ENCODE results near the gene NR4A2. TPM values are rescaled to one million over a fixed set of nuclear protein-coding genes. Genes with fewer than 3 reads are reported as not detected.

The NR4A2 gene
- total RNA-seq, 1 donor from 2014 or later, result 4.0 TPM

DNA sequence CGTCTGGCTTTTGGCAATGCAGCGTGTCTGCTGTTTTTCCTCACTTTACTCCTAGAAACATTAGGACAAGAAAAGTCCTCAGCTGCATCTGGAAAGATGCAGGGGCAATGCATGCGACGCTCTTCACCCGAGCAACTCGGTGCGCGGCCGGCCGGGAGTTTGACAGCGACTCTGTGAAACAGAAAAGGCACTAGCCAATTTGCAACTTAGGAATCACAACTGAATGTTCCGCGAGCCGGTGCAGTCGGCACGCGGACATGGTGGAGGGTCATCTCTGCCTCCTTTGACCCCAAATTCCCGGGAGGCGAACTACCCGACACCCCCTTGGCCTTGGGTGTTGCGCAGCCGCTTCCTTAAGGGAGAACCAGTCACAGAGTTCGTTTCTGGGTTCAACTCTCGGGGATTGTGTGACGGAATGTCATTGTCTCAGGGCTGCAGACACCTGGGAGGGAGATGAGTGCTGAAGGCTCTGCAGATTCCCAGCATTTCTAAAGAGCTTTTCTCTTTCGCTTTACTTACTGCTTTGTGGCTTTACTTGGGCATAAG is 9.8 kb downstream of the NR4A2 start:
- intact Hi-C loops (cut with DNase I), result no loop called here
- Histone ChIP-seq H3K4me3 (peak overlapping the region; percentile 55), H3K27ac (no peak overlapping the region), H3K27me3 (ENCODE audit: low read depth) (peaks cover 47% of the 10 kb centered on the region), H3K9me3 (no peaks in the 10 kb centered on the region), H3K36me3 (peaks cover 13% of the 10 kb centered on the region), H3K4me1 (peaks cover 35% of the 10 kb centered on the region)
- ATAC-seq (no peak), DNase-seq (no peak)
- TF ChIP-seq, protein P1, sequence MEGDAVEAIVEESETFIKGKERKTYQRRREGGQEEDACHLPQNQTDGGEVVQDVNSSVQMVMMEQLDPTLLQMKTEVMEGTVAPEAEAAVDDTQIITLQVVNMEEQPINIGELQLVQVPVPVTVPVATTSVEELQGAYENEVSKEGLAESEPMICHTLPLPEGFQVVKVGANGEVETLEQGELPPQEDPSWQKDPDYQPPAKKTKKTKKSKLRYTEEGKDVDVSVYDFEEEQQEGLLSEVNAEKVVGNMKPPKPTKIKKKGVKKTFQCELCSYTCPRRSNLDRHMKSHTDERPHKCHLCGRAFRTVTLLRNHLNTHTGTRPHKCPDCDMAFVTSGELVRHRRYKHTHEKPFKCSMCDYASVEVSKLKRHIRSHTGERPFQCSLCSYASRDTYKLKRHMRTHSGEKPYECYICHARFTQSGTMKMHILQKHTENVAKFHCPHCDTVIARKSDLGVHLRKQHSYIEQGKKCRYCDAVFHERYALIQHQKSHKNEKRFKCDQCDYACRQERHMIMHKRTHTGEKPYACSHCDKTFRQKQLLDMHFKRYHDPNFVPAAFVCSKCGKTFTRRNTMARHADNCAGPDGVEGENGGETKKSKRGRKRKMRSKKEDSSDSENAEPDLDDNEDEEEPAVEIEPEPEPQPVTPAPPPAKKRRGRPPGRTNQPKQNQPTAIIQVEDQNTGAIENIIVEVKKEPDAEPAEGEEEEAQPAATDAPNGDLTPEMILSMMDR (IDR thresholded peaks at IDR 0.05), result no peak

DNA sequence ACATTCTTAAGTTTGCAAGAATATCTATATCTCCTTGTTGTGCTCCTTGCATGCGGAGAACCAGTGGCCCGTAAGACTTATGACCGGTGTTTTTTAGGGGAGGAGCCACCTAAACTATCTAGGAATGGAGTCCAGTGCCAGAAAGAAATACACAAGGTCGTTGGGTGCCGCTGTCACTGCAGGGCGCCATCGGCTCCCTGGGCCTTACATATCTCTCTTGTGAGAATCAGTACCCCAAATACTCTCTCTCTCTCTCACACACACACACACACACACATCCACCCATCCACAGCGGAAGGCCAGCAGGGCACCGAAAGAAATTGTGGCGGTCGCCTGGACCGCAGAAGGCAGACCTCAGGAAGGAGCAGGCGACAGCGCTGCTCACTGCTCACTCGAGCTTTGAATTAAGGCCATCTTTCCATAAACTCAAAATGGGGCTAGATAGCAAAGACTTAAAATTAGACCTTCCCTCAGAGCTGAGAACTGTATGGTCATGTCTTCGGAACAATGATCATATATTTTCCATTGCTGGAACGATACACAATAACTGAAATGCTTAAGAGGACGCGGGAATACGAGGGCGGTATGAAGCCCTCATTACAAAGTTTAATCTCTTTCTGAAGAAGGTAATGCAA is 10.4 kb downstream of the NR4A2 start:
- Histone ChIP-seq H3K4me3 (peak overlapping the region; percentile 55), H3K27ac (no peak overlapping the region), H3K4me1 (peaks cover 35% of the 10 kb centered on the region), H3K27me3 (ENCODE audit: low read depth) (peaks cover 45% of the 10 kb centered on the region), H3K9me3 (no peaks in the 10 kb centered on the region), H3K36me3 (peaks cover 13% of the 10 kb centered on the region)
- TF ChIP-seq, protein P1 (IDR thresholded peaks at IDR 0.05), result no peak
- intact Hi-C loops (cut with DNase I), result no loop called here
- ATAC-seq (no peak), DNase-seq (no peak)

DNA sequence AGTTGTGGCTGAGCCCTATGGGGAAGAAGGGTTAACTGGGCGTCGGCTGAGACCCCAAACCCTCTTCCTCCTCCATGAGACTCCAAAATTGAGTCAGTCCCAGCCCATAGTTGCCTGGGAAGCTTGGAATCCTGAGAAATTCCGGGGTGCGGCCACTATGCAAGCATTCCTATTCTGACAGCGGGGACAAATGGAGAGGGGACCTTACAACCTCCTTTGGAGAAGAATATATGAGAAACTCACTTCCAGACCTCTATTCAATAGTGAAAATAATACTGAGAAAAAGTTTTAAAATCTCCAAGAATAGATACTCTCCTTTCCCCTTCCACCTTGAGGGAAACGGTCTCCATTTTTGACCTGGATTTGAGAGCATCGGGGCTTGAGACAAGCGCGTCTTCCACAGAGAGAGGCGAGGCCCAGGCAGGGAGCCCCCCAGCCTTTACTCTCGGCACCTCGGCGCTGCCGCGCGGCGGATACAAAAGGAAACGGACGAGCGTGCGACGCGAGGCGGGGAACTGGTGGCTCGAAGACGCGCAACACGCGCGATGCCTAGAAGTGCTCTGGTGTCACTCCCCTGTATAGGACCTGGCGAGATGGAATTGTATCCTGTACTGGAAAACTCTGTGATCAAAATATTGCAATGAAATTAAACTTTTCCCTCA is 11.1 kb downstream of the NR4A2 start:
- Histone ChIP-seq H3K4me3 (peak overlapping the region; percentile 55), H3K9me3 (no peaks in the 10 kb centered on the region), H3K27ac (peak overlapping the region; percentile 77), H3K27me3 (ENCODE audit: low read depth) (peaks cover 45% of the 10 kb centered on the region), H3K36me3 (peaks cover 10% of the 10 kb centered on the region), H3K4me1 (peaks cover 35% of the 10 kb centered on the region)
- intact Hi-C loops (cut with DNase I), result no loop called here
- ATAC-seq (peak in 1 of 2 donors; percentile 23), DNase-seq (peak; percentile 49)
- TF ChIP-seq, protein P1 (IDR thresholded peaks at IDR 0.05), result no peak

DNA sequence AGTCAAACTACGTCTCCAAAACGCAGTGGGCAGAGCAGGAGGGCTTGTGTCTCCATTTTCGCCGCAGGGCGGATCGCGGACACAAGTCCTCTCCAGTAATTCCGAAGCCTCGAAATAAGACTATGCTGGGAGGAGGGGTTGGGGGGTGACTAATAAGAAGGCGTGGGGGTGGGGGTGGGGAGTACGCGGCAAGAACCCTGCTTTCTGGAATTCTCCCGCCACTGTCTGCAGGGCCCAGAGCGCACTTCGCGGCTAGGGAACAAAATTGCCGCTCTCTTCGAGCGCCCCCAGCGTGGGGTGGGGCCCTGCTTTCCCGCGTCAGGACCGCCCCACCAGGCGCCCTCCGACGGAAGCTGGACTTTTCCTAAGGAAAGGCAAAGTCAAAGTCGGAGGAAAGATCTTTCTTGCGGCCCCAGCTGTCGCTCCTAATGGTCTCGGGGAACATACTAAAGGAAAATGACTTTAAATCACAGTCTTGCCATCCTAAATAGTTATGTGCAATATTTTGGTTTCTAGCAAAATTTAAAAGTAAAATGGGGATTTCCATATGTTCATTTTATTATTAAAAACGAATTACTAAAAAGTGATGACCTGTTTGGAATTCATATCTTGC is 11.9 kb downstream of the NR4A2 start:
- intact Hi-C loops (cut with DNase I), result no loop called here
- peaks cover 35% of the 10 kb centered on the region for H3K4me1 ChIP-seq
- ATAC-seq (peak; percentile 64 to 65), DNase-seq (peak; percentile 47)
- peaks cover 4% of the 10 kb centered on the region for H3K36me3 ChIP-seq
- H3K27ac ChIP-seq, result peak overlapping the region; percentile 77
- peaks cover 45% of the 10 kb centered on the region for H3K27me3 ChIP-seq (ENCODE audit: low read depth)
- no peaks in the 10 kb centered on the region for H3K9me3 ChIP-seq
- TF ChIP-seq, protein P1 (IDR thresholded peaks at IDR 0.05), result peak; percentile 7
- H3K4me3 ChIP-seq, result peak overlapping the region; percentile 55

DNA sequence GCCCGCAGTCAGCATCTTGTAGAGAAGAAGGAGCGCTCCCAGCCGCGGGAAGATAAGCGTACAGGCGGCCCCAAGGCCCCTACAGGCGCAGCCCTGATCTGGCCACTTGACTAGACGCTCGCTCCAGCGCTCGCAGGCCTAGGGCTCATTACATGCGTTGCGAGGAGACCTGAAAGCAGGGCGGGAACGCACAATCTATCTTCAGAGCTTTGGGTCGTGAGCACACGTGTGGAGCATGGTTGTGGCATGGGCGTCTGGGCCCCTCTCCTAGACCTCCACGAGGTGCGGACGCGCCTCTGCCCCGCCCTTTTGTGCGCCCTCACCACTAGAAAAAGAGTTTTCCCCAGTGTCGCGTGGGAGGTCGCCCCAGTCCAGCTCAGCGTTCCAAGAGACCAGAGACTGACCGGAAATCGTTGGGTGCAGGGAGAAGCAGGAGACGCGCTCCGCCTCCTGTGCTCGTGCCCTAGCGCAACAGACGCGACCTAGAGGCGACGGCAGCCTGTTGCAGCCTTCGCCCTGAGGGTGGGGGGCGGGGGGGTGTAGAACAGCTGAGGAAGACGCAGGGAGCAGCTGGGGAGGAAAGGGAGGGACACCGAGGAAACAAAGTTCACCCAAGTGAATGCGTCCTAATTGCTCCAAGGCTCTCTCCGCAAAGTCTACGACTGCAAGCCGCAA is 12.6 kb downstream of the NR4A2 start:
- Histone ChIP-seq H3K27ac (peak overlapping the region; percentile 77), H3K27me3 (ENCODE audit: low read depth) (peaks cover 45% of the 10 kb centered on the region), H3K36me3 (no peaks in the 10 kb centered on the region), H3K4me3 (peak overlapping the region; percentile 55), H3K4me1 (peaks cover 35% of the 10 kb centered on the region), H3K9me3 (no peaks in the 10 kb centered on the region)
- ATAC-seq (peak; percentile 84 to 89), DNase-seq (peak; percentile 75)
- intact Hi-C loops (cut with DNase I), result no loop called here
- TF ChIP-seq, protein P1 (IDR thresholded peaks at IDR 0.05), result peak; percentile 27
